Mammary epithelial cell (primary cell): Measurements from ENCODE around the gene RASSF4.

Source experiments
- CTCF ChIP-seq, 2 donors: IDR thresholded peaks in 1 of 2; conservative IDR thresholded peaks in 1 of 2; 2 replicates each; pipeline ENCODE4 v1.5.1; 2011 to 2012; ENCODE audit warnings: inconsistent platforms in 2 of 2, low read length in 2 of 2, mild to moderate bottlenecking in 2 of 2, control low read depth in 1 of 2, low read depth in 1 of 2; ENCODE audit not compliant: insufficient read depth in 1 of 2; ENCODE audit errors: extremely low read depth in 1 of 2
- EZH2 ChIP-seq: IDR thresholded peaks from 2 replicates; pipeline ENCODE4 v1.6.1; 2012; ENCODE audit warnings: low read length, inconsistent platforms, borderline replicate concordance

GRCh38 chr10:44985175-44985681 lies 25.6 kb downstream of the RASSF4 start:
- TF ChIP-seq CTCF (conservative IDR thresholded peaks at IDR 0.05 in 1 of 2, IDR thresholded peaks at IDR 0.05 in 1 of 2; ENCODE audit: extremely low read depth in 1 of 2, insufficient read depth in 1 of 2, low read depth in 1 of 2, low read length in 2 of 2) (no peak), EZH2 (no peak)
